ENCODE measurements around the gene TMOD3.

Gene TMOD3

DNA sequence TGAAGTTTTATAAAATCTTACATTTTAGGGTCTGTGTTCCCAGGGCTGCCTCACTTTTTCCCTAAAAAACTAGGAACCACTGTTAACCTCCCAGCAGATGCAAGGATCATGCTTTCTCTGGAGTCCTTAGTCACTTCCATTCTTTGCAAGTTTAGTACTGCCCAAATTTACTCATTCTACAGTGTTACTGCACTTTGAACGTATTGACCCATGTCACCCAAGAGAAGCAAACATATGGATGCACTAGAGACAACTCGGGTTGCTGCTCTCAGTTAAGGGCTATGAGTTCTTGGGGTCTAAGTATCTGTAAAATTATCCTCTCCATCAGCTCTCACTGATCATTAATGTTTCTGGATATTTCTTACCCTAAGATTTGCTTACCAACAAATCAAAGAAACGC lies 83.1 kb downstream of the TMOD3 start:
- no peak for DNase-seq

- DNase-seq, result no peak
These were observed 88.0 kb downstream of the TMOD3 start for GRCh38 chr15:51917493-51917892.

DNA sequence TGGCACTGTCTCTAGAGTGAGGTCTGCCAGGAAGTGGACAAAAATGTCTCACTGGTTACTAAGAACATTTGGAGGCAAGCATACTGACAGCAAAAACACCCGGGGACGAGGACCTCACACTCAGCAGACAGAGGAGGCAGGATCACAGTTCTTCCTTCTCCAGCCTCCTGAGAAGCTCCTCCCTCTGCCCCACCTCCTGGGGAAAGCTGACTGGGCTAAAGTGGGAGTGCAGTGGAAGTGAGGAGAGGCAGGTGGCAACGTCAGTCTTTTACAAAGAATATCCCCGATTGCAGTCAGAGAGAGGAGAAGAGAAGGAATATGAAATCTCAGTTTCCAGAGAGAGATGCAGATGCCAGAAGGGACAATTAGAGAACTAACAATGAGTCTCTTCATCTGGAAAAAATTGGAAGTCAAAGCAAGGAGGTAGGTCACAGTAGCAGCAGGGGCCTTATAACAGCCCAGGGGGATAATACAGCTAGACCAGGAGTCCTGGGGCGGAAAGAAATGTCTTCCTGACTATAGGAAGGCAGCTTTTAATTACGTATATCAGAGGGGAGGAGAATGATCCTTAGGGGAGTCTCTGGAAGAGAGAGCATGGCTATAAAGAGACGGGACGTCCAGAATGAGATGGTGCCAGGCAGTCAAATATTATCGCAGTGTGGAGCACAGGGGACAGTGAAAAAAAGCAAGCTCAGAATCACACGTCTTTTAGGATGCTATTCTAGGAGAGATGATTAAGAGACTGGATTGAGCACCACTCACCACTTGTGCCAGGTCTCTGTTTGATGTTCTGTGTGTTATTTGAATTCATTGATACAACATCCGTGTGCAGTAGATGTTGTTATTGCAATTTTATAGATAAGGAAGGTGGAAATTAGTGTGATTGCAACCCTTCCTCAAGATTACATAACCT lies 95.0 kb downstream of the TMOD3 start:
- DNase-seq, result no peak

DNA sequence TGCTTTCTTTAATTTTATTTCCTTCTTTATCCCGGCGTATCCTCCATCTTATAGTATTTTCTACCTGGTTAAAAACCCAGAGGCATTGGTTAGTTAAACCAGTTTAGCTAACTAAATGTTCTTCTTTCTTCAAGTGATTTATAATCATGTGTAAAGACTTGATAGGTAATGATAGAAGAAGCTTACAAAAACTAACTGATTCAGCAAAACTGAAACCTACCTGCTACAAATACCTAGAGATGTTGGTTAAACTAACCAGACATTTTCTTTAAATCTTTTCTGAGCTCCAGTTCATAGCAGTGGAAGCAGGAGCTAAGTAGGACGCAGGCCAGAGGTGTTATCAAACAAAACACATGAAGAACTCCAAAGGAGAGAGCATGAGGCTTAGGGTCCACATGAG lies 97.4 kb downstream of the TMOD3 start:
- DNase-seq, result no peak

DNA sequence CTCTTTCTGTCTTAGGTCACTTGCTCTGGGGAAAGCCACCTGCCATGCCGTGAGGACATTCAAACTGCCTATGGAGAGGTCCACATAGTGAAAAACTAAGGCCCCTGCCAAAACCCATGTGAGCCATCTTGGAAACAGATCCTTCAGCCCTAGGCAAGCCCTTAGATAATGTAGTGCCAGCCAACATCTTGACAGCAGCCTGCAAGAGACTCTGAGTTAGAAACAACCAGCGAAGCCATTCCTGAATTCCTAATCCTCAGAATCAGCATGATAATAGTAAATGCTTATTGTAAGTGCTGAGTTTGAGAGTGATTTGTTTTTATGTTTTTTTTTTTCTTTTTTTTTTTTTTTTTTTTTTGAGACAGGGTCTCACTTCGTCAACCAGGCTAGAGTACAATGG lies 101.6 kb downstream of the TMOD3 start:
- DNase-seq, result no peak

GRCh38 chr15:51931638-51932037 lies 102.2 kb downstream of the TMOD3 start:
- no peak for DNase-seq

GRCh38 chr15:51932161-51932560 lies 102.7 kb downstream of the TMOD3 start:
- no peak for DNase-seq

GRCh38 chr15:51935466-51936104 lies 106.1 kb downstream of the TMOD3 start:
- DNase-seq, result no peak

- no peak for DNase-seq
These were observed 106.6 kb downstream of the TMOD3 start for GRCh38 chr15:51936105-51936478.

DNA sequence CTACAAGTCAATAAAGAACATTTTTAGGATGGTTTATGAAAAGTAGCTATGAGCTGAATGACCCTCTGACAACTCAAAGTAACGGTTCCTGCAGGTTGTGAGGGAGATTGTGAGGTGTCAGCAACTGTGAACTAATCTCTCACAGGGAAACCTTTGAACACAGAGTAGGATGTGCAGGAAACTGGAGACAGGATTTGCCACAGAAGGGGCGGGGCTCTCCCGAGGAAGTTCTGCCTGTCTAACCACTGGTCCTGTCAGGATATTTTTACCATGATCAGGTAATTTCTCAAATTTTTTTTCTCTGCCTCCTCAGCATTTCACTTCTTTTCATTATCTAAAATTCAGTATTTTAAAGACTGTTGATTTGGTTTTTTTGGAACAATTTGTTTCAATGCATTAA lies 108.8 kb downstream of the TMOD3 start:
- DNase-seq, result no peak

DNA sequence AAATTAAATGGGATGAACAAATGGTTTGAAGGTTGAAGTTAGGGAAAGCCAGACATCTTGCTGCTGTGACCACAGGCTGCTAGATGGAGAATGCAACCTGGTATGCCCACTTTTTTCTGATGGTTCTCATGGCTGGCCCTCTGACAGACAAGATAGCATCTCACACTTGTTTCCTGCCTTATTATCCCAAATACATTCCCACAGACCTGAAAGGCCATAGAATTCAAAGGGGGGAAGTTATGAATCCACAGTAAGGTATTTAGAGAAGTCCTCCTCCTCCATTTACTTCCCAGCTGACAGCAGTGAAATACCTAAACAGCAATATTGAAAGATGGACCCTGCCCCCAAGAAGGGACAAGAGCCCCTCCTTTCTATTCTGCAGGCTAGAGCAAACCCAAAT lies 109.8 kb downstream of the TMOD3 start:
- DNase-seq, result no peak

GRCh38 chr15:51947124-51947523 lies 117.7 kb downstream of the TMOD3 start:
- no peak for DNase-seq

DNA sequence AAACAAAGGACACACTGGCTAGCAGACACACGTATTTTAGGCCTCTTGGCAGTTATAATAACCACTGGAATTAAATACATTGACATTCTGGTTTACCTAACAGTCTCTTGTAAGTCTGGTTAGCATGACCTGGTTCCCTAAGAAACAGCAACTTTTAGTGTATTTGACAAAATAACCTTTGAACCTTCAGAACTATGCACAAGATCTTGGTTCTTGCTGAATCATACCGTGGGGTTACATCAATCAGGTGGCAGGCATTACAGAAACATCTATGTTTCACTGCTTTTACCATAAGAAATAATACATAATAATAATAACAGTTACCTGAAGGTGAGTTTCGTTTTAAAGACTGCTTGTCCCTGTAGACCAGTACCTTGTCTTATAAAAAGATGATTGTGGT lies 123.4 kb downstream of the TMOD3 start:
- DNase-seq, result no peak

DNA sequence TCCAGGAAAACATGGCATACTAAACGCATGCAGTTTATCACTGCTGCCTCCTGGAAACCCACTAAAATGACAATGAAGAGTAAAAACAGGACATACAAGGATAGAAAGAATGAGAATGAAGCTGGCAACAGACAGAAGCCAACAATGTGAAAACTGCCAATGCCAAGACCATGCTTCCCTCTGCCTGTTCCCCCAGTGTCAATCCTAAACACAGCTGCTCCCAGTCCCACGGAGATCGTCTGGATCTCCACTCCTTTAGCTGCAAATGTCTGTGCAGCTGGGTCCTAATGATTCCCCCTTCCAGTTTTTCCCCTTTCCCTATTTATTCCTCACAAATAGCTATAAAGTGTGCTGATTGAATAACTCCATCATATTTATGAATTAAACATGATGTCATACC lies 126.1 kb downstream of the TMOD3 start:
- no peak for DNase-seq
